ENCODE data around the gene TRAF3.

Gene TRAF3

GRCh38 chr14:102915292-102916110, 138.3 kb downstream of the TRAF3 start:
- no peak overlapping the region for H3K4me3 ChIP-seq (ENCODE audit: low read depth, low read length)
- DNase-seq (ENCODE audit: low read depth) = no peak
- TF ChIP-seq, protein P1, sequence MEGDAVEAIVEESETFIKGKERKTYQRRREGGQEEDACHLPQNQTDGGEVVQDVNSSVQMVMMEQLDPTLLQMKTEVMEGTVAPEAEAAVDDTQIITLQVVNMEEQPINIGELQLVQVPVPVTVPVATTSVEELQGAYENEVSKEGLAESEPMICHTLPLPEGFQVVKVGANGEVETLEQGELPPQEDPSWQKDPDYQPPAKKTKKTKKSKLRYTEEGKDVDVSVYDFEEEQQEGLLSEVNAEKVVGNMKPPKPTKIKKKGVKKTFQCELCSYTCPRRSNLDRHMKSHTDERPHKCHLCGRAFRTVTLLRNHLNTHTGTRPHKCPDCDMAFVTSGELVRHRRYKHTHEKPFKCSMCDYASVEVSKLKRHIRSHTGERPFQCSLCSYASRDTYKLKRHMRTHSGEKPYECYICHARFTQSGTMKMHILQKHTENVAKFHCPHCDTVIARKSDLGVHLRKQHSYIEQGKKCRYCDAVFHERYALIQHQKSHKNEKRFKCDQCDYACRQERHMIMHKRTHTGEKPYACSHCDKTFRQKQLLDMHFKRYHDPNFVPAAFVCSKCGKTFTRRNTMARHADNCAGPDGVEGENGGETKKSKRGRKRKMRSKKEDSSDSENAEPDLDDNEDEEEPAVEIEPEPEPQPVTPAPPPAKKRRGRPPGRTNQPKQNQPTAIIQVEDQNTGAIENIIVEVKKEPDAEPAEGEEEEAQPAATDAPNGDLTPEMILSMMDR (IDR thresholded peaks at IDR 0.05; ENCODE audit: control insufficient read depth, extremely low read depth, insufficient read depth) = no peak

DNA sequence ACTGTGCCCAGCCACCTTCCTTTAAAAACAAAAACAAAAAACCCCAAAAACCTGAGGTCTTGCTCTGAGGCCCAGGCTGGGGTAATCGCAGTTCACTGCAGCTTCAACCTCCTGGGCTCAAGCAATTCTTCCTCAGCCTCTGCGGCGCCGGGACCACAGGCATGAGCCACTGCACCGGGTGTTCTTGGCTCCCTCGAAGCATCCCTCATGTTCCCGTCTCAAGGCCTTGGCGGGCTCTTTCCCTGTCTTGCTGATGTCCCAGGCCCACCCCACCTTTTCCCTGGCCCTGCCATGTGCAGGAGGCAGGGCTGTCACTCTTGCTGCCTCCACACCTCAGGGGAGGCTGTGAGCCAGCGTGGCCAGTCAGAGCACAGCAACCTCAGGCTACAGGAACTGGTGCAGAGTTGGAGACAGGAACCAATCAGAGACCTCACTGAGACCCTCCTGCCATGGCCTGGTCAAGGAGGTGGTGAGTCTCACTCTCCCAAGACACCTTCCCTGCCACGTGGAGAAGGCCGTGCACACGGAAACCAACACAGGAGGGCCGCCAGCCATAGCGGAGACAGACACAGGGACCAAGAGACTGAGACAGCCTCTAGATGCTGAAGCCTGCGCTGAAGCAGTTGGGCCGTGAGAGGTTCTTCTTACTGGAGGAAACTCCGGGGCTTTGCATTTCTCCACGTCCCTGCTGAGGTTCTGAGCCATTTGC, 139.3 kb downstream of the TRAF3 start:
- DNase-seq (ENCODE audit: low read depth) = no peak
- TF ChIP-seq, protein P1 (IDR thresholded peaks at IDR 0.05; ENCODE audit: control insufficient read depth, extremely low read depth, insufficient read depth) = no peak
- H3K4me3 ChIP-seq (ENCODE audit: low read depth, low read length) = no peak overlapping the region

DNA sequence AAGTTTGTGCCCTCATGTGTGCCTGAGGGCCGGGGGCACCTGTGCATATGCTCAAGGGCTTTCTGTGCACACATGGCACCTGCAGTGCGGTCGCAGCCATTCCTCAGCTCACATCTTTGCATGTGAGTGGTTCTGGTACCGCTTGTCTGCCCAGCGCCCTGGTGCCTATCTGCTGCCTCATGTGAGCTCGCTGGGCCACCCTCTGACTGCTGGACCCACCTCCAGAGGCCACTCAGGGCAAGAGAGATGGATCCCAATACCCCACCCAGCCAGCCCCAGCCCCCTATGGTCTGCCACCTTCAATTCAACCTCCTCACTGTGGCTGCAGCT, 139.8 kb downstream of the TRAF3 start:
- H3K4me3 ChIP-seq (ENCODE audit: low read depth, low read length) = no peak overlapping the region
- TF ChIP-seq, protein P1 (IDR thresholded peaks at IDR 0.05; ENCODE audit: control insufficient read depth, extremely low read depth, insufficient read depth) = no peak
- no peak for DNase-seq (ENCODE audit: low read depth)

- H3K4me3 ChIP-seq (ENCODE audit: low read depth, low read length) = no peak overlapping the region
- no peak for DNase-seq (ENCODE audit: low read depth)
Observed at GRCh38 chr14:102917469-102918211, 140.4 kb downstream of the TRAF3 start.

DNA sequence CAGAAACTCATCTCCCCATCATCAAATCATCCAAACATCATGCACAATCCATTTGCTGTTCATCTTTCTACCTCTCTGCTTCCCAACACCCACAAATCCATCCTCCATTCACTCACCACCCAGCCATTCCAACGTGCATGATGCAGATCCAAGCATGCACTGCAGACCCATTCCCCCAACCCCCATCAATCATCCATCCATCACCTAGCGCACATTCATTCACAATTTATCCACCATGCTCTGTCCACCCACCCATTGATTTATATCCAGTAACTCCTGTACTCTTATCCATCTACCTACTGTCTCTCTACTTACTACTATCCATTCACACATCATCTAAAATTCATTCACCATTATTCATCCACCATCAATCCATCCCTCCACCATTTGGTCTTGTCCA, 141.2 kb downstream of the TRAF3 start:
- TF ChIP-seq, protein P1 (IDR thresholded peaks at IDR 0.05; ENCODE audit: control insufficient read depth, extremely low read depth, insufficient read depth) = no peak
- no peak overlapping the region for H3K4me3 ChIP-seq (ENCODE audit: low read depth, low read length)
- DNase-seq (ENCODE audit: low read depth) = no peak

More at GRCh38 chr14:102917469-102918211, 140.4 kb downstream of the TRAF3 start:
- TF ChIP-seq, protein P1 (IDR thresholded peaks at IDR 0.05; ENCODE audit: control insufficient read depth, extremely low read depth, insufficient read depth) = peak; percentile 51

- no peak for DNase-seq (ENCODE audit: low read depth)
- TF ChIP-seq, protein P1 (IDR thresholded peaks at IDR 0.05; ENCODE audit: control insufficient read depth, extremely low read depth, insufficient read depth) = no peak
- no peak overlapping the region for H3K4me3 ChIP-seq (ENCODE audit: low read depth, low read length)
Observed at GRCh38 chr14:102920273-102920997, 143.2 kb downstream of the TRAF3 start.
